ENCODE results near the gene SCAF11.

- TF ChIP-seq CTCF (IDR thresholded peaks at IDR 0.05; ENCODE audit: insufficient read depth, low read length, poor library complexity, severe bottlenecking), result no peak
- no peak for TF ChIP-seq EZH2phosphoT487 (conservative IDR thresholded peaks at IDR 0.05; ENCODE audit: low read length)
These were observed 3.6 kb downstream of the SCAF11 start for GRCh38 chr12:45986641-45987339.

All from SU-DHL-6 (cell line).